Uterus (tissue), 4 donors: Measurements from ENCODE around the gene FBXW2. TPM values are rescaled to one million over a fixed set of nuclear protein-coding genes. Genes with fewer than 3 reads are reported as not detected.

Source experiments
- DNase-seq, 2 donors: peaks; one replicate each; pipeline ENCODE4 v3.0.0-alpha.2; 2019 to 2020
- H3K27ac ChIP-seq, 2 donors: fragments of 200-600 bp; sonication (generic); 1 replicate in 1 of 2; 2 replicates in 1 of 2; pipeline ENCODE4 v1.5.1; 2016 to 2018
- H3K27me3 ChIP-seq, 2 donors: fragments of 200-600 bp; sonication (generic); one replicate each; pipeline ENCODE4 v1.5.1; 2018 to 2019; ENCODE audit warnings: control low read depth in 1 of 2
- H3K36me3 ChIP-seq, 2 donors: fragments of 200-600 bp; sonication (generic); one replicate each; pipeline ENCODE4 v1.5.1; 2019; ENCODE audit warnings: control low read depth in 1 of 2
- H3K4me1 ChIP-seq, 2 donors: fragments of 200-600 bp; sonication (generic); one replicate each; pipeline ENCODE4 v1.5.1; 2018 to 2019; ENCODE audit warnings: control low read depth in 1 of 2
- H3K4me3 ChIP-seq, 2 donors: fragments of 200-600 bp; sonication (generic); 1 replicate in 1 of 2; 2 replicates in 1 of 2; pipeline ENCODE4 v1.5.1; 2018 to 2019; ENCODE audit warnings: mild to moderate bottlenecking in 1 of 2
- H3K9me3 ChIP-seq, 2 donors: fragments of 200-600 bp; sonication (generic); one replicate each; pipeline ENCODE4 v1.5.1; 2019; ENCODE audit warnings: control low read depth in 1 of 2
- CTCF ChIP-seq, 4 experiments: fragments of 200-600 bp in 2 of 4; fragments of 450-650 bp in 2 of 4; sonication (generic) in 2 of 4; IDR thresholded peaks; one replicate each; pipeline ENCODE4 v1.5.1; 2016 to 2019; ENCODE audit warnings: antibody characterized with exemption in 4 of 4, mild to moderate bottlenecking in 2 of 4, moderate library complexity in 1 of 4
- POLR2A ChIP-seq, 2 donors: fragments of 450-650 bp; IDR thresholded peaks; one replicate each; pipeline ENCODE4 v1.6.1; 2016; ENCODE audit warnings: antibody characterized with exemption in 2 of 2, mild to moderate bottlenecking in 1 of 2, moderate library complexity in 1 of 2
- intact Hi-C: fragments of 100-400 bp; cut with DNase I; formaldehyde crosslinking; loops from one replicate; pipeline ENCODE4 v1.15.1; 2023; ENCODE audit warnings: low total_unique reads
- total RNA-seq, 4 donors: library from RNA; depleted of rRNA in 3 of 4; stranded (reverse); fragments of >200 nt in 3 of 4; gene quantifications; one replicate each; pipeline versions ENCODE4 v1.1.0 to v1.2.4, GENCODE V29; 2014 to 2023
- donor health status: DM: yes; HTN: yes; CAD: no.

The FBXW2 gene
- total RNA-seq, 4 donors from 2014 or later, result 20.7 to 82.4 (median 40.0) TPM

- H3K36me3 ChIP-seq, result no peaks in the 10 kb centered on the region
- H3K4me1 ChIP-seq, result no peaks in the 10 kb centered on the region
- intact Hi-C loops, result no loop called here
- no peaks in the 10 kb centered on the region for H3K9me3 ChIP-seq
- no peaks in the 10 kb centered on the region for H3K27me3 ChIP-seq
- H3K4me3 ChIP-seq, result no peak overlapping the region
- H3K27ac ChIP-seq, result no peak overlapping the region
- TF ChIP-seq CTCF (IDR thresholded peaks at IDR 0.05), result no peak
- no peak for TF ChIP-seq POLR2A (IDR thresholded peaks at IDR 0.05)
- DNase-seq, result no peak
Observed at GRCh38 chr9:120833325-120833724, 40.1 kb upstream of the FBXW2 start.

GRCh38 chr9:120832807-120833206, 39.6 kb upstream of the FBXW2 start:
- DNase-seq, result no peak
- TF ChIP-seq CTCF (IDR thresholded peaks at IDR 0.05), result no peak
- no peak for TF ChIP-seq POLR2A (IDR thresholded peaks at IDR 0.05)
- Histone ChIP-seq H3K4me3 (no peak overlapping the region), H3K4me1 (no peaks in the 10 kb centered on the region), H3K27me3 (no peaks in the 10 kb centered on the region), H3K9me3 (no peaks in the 10 kb centered on the region), H3K27ac (no peak overlapping the region), H3K36me3 (no peaks in the 10 kb centered on the region)
- intact Hi-C loops, result no loop called here

- Histone ChIP-seq H3K36me3 (no peaks in the 10 kb centered on the region), H3K4me1 (no peaks in the 10 kb centered on the region), H3K9me3 (no peaks in the 10 kb centered on the region), H3K27me3 (no peaks in the 10 kb centered on the region), H3K27ac (no peak overlapping the region), H3K4me3 (no peak overlapping the region)
- TF ChIP-seq POLR2A (IDR thresholded peaks at IDR 0.05) (no peak), CTCF (IDR thresholded peaks at IDR 0.05) (no peak)
- no peak for DNase-seq
- intact Hi-C loops, result no loop called here
Observed at GRCh38 chr9:120830865-120831264, 37.6 kb upstream of the FBXW2 start.

- Histone ChIP-seq H3K4me3 (no peak overlapping the region), H3K9me3 (no peaks in the 10 kb centered on the region), H3K27ac (no peak overlapping the region), H3K4me1 (no peaks in the 10 kb centered on the region), H3K36me3 (no peaks in the 10 kb centered on the region), H3K27me3 (no peaks in the 10 kb centered on the region)
- TF ChIP-seq CTCF (IDR thresholded peaks at IDR 0.05) (no peak), POLR2A (IDR thresholded peaks at IDR 0.05) (no peak)
- no peak for DNase-seq
- intact Hi-C loops, result no loop called here
Observed at GRCh38 chr9:120830151-120830550, 36.9 kb upstream of the FBXW2 start.

- TF ChIP-seq CTCF (IDR thresholded peaks at IDR 0.05), result no peak
- no peak for TF ChIP-seq POLR2A (IDR thresholded peaks at IDR 0.05)
- Histone ChIP-seq H3K4me1 (no peaks in the 10 kb centered on the region), H3K9me3 (no peaks in the 10 kb centered on the region), H3K27ac (no peak overlapping the region), H3K36me3 (no peaks in the 10 kb centered on the region), H3K4me3 (no peak overlapping the region), H3K27me3 (no peaks in the 10 kb centered on the region)
- intact Hi-C loops, result no loop called here
- DNase-seq, result no peak
Observed at GRCh38 chr9:120829650-120830049, 36.4 kb upstream of the FBXW2 start.
